Smooth muscle cell (in vitro differentiated cells): Measurements from ENCODE around the gene PFDN6. TPM values are rescaled to one million over a fixed set of nuclear protein-coding genes. Genes with fewer than 3 reads are reported as not detected.

Experiments used
- DNase-seq: peaks from one replicate; lab custom pipeline; 2025; ENCODE audit not compliant: unreplicated experiment; lab: John Stamatoyannopoulos, UW
- H2AFZ ChIP-seq: fragments of 200-600 bp; sonication (generic); 2 replicates; pipeline ENCODE4 v1.6.0; 2016; ENCODE audit warnings: antibody characterized with exemption, low read depth, mild to moderate bottlenecking
- H3F3A ChIP-seq: fragments of 200-600 bp; sonication (generic); 2 replicates; pipeline ENCODE4 v1.6.0; 2017; ENCODE audit warnings: antibody characterized with exemption, low read depth
- H3K27ac ChIP-seq: fragments of 200-600 bp; sonication (generic); 2 replicates; pipeline ENCODE4 v1.5.1; 2016; ENCODE audit warnings: low read depth, mild to moderate bottlenecking
- H3K27me3 ChIP-seq: fragments of 200-600 bp; sonication (generic); 2 replicates; pipeline ENCODE4 v1.6.1; 2016; ENCODE audit warnings: low read depth, mild to moderate bottlenecking
- H3K36me3 ChIP-seq: fragments of 200-600 bp; sonication (generic); 2 replicates; pipeline ENCODE4 v1.5.1; 2016; ENCODE audit warnings: low read depth
- H3K4me1 ChIP-seq: fragments of 200-600 bp; sonication (generic); 2 replicates; pipeline ENCODE4 v1.5.1; 2016; ENCODE audit warnings: low read depth
- H3K4me2 ChIP-seq: fragments of 200-600 bp; sonication (generic); 2 replicates; pipeline ENCODE4 v1.6.0; 2016; ENCODE audit warnings: mild to moderate bottlenecking
- H3K4me3 ChIP-seq: fragments of 200-600 bp; sonication (generic); 2 replicates; pipeline ENCODE4 v1.5.1; 2016; ENCODE audit warnings: mild to moderate bottlenecking
- H3K79me2 ChIP-seq: fragments of 200-600 bp; sonication (generic); 2 replicates; pipeline ENCODE4 v1.6.0; 2016; ENCODE audit warnings: low read depth, mild to moderate bottlenecking
- H3K9ac ChIP-seq: fragments of 200-600 bp; sonication (generic); 2 replicates; pipeline ENCODE4 v1.6.0; 2016; ENCODE audit warnings: low read depth
- H3K9me3 ChIP-seq: fragments of 200-600 bp; sonication (generic); replicated peaks from 2 replicates; pipeline ENCODE4 v1.5.1; 2016; ENCODE audit warnings: low read depth
- H4K20me1 ChIP-seq: fragments of 200-600 bp; sonication (generic); 2 replicates; pipeline ENCODE4 v1.6.0; 2016; ENCODE audit warnings: low read depth
- WGBS: methylation state at CpG from one replicate; pipeline ENCODE4 v1.1.7; 2016; ENCODE audit warnings: low lambda C conversion rate; 5-methylcytosine and 5-hydroxymethylcytosine counted together
- polyA plus RNA-seq: library from polyadenylated mRNA; unstranded; fragments of >200 nt; fragmentation: Nextera tagmentation; extraction: Ambion mirVana; gene quantifications from 2 replicates; pipeline ENCODE4 v1.2.1, GENCODE V29; 2016
- total RNA-seq: library from RNA; depleted of rRNA; stranded (reverse); fragments of >200 nt; gene quantifications from 2 replicates; pipeline ENCODE4 v1.2.3, GENCODE V29; 2014
- TF ChIP-seq, protein P1 (sequence below): fragments of 200-600 bp; sonication (generic); IDR thresholded peaks from 2 replicates; pipeline ENCODE4 v1.5.1; 2017; ENCODE audit warnings: borderline replicate concordance, mild to moderate bottlenecking, antibody characterized with exemption; ENCODE audit not compliant: insufficient read depth, poor library complexity, severe bottlenecking

Gene PFDN6
- total and polyA plus RNA-seq, 2 experiments from 2014 or later: 23.1 to 33.8 TPM

DNA sequence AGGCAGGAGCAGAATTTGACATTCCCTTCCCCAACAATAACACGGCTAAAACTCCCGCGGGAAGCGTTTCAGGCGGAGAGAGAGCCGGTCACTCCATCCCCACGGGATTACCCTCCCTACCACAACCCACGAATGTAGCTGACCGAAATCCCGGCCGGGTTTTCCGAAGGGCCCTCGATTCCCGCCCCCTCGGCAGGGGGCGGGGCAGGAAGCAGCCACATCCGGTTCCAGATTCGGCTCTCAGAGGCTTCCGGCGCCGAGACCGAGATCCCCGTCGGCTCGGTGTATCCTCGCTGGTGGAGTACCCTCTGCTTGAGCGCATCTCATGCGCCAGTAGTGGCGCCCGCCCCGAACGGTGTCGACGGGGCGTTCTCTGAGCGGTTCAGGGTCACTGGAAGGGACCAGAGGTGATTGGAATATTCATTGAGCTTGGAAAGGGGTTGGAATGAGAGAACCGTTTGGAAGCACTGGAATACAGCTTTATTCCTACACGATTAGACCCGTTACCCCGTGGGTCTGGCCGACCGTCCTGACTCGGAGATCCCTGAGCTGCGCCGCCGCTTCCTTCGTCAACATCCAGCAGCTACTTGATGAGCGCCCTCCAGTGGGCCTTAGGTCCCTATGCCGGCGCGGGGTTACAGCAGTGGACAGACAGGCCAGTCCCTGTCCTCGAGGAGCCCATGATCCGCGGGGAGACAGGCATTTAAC lies 10.0 kb downstream of the PFDN6 start:
- Histone ChIP-seq H3K79me2 (peaks cover 37% of the 10 kb centered on the region), H3K36me3 (no peaks in the 10 kb centered on the region), H2AFZ (peak overlapping the region; percentile 14), H3K27ac (peak overlapping the region; percentile 95), H3K4me2 (peak overlapping the region; percentile 88), H4K20me1 (peaks cover 20% of the 10 kb centered on the region), H3K4me3 (peak overlapping the region; percentile 74), H3K27me3 (no peaks in the 10 kb centered on the region), H3K4me1 (peaks cover 9% of the 10 kb centered on the region), H3F3A (peaks cover 2% of the 10 kb centered on the region), H3K9me3 (no peaks in the 10 kb centered on the region), H3K9ac (peak overlapping the region; percentile 95)
- peak; percentile 76 for DNase-seq
- TF ChIP-seq, protein P1, sequence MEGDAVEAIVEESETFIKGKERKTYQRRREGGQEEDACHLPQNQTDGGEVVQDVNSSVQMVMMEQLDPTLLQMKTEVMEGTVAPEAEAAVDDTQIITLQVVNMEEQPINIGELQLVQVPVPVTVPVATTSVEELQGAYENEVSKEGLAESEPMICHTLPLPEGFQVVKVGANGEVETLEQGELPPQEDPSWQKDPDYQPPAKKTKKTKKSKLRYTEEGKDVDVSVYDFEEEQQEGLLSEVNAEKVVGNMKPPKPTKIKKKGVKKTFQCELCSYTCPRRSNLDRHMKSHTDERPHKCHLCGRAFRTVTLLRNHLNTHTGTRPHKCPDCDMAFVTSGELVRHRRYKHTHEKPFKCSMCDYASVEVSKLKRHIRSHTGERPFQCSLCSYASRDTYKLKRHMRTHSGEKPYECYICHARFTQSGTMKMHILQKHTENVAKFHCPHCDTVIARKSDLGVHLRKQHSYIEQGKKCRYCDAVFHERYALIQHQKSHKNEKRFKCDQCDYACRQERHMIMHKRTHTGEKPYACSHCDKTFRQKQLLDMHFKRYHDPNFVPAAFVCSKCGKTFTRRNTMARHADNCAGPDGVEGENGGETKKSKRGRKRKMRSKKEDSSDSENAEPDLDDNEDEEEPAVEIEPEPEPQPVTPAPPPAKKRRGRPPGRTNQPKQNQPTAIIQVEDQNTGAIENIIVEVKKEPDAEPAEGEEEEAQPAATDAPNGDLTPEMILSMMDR: peak; percentile 74
- WGBS: under 1% methylated on average over 54 of the region's 54 CpGs

DNA sequence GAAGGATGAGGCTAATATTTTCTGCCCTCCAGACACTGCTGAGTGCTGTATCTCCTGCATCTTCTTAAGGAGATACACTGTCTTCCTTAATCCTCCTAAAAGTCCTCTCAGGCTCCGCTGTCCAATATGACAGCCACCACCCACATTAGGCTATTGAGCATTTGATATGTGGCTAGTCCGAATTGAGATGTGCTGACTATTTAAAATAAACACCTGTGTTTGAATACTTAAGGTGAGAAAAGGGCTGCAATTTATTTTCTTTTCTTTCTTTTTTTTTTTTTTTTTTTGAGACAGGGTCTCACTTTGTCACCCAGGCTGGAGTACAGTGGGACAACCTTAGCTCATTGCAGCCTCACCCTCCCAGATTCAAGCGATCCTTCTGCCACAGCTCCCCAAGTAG lies 12.5 kb downstream of the PFDN6 start:
- Histone ChIP-seq H4K20me1 (peaks cover 41% of the 10 kb centered on the region), H3K9me3 (no peaks in the 10 kb centered on the region), H3K27me3 (no peaks in the 10 kb centered on the region), H3F3A (peaks cover 2% of the 10 kb centered on the region), H3K36me3 (no peaks in the 10 kb centered on the region), H2AFZ (no peak overlapping the region), H3K9ac (no peak overlapping the region), H3K27ac (no peak overlapping the region), H3K4me3 (no peak overlapping the region), H3K4me2 (no peak overlapping the region), H3K79me2 (peaks cover 52% of the 10 kb centered on the region), H3K4me1 (peaks cover 8% of the 10 kb centered on the region)
- no peak for DNase-seq
- TF ChIP-seq, protein P1: no peak
- 98% methylated on average over 3 of the region's 3 CpGs for WGBS

- TF ChIP-seq, protein P1: no peak
- Histone ChIP-seq H3K4me1 (peaks cover 4% of the 10 kb centered on the region), H3K36me3 (no peaks in the 10 kb centered on the region), H3K4me2 (no peak overlapping the region), H3K27me3 (no peaks in the 10 kb centered on the region), H3K9ac (no peak overlapping the region), H4K20me1 (peaks cover 54% of the 10 kb centered on the region), H3F3A (peaks cover 2% of the 10 kb centered on the region), H3K79me2 (peaks cover 72% of the 10 kb centered on the region), H3K4me3 (no peak overlapping the region), H3K27ac (no peak overlapping the region), H3K9me3 (no peaks in the 10 kb centered on the region), H2AFZ (no peak overlapping the region)
- DNase-seq: no peak
- 94% methylated on average over 16 of the region's 16 CpGs for WGBS
Measured at GRCh38 chr6:33304216-33304615, 14.8 kb downstream of the PFDN6 start.

GRCh38 chr6:33305052-33305451 lies 15.7 kb downstream of the PFDN6 start:
- Histone ChIP-seq H3K9ac (no peak overlapping the region), H3K79me2 (peaks cover 76% of the 10 kb centered on the region)

More at GRCh38 chr6:33305052-33305451, 15.7 kb downstream of the PFDN6 start:
- no peaks in the 10 kb centered on the region for H3K36me3 ChIP-seq
- H3F3A ChIP-seq: peaks cover 2% of the 10 kb centered on the region
- no peaks in the 10 kb centered on the region for H3K9me3 ChIP-seq
- H3K27ac ChIP-seq: no peak overlapping the region
- TF ChIP-seq, protein P1: no peak
- 93% methylated on average over 8 of the region's 8 CpGs for whole genome bisulfite sequencing
- no peak overlapping the region for H3K4me3 ChIP-seq
- no peaks in the 10 kb centered on the region for H3K27me3 ChIP-seq
- no peak for DNase-seq
- H3K4me2 ChIP-seq: no peak overlapping the region
- no peak overlapping the region for H2AFZ ChIP-seq
- peaks cover 4% of the 10 kb centered on the region for H3K4me1 ChIP-seq
- peaks cover 61% of the 10 kb centered on the region for H4K20me1 ChIP-seq
